HCT116 (cell line): ENCODE results near the gene CCDC192. TPM values are rescaled to one million over a fixed set of nuclear protein-coding genes. Genes with fewer than 3 reads are reported as not detected.
A peak's percentile ranks its signal among the peaks of the same experiment; 100 is the strongest.

ENCODE experiments used
- ATAC-seq: fragments of 200-7000 bp; cut with Tn5 transposase; 2 replicates; pipeline ENCODE4 v1.9.1; 2020; ENCODE audit warnings: mild to moderate bottlenecking, moderate library complexity
- BruUV-seq: library from RNA; stranded (reverse); fragments of 400-500 nt; replicated peaks from 2 replicates; lab custom pipeline; 2021; lab: Mats Ljungman, UMichigan
- CTCF ChIA-PET: fragments of 300-600 bp; sonication (Branson Sonifier 250); formaldehyde crosslinking; loops from one replicate; lab custom pipeline; 2021; ENCODE audit warnings: antibody characterized with exemption; lab: Charles Lee
- POLR2A ChIA-PET: fragments of 300-600, 350-600 bp; sonication (Branson Sonifier 250); formaldehyde crosslinking; loops from one replicate; lab custom pipeline; 2021; ENCODE audit warnings: antibody characterized with exemption; lab: Charles Lee
- RAD21 ChIA-PET, 2 experiments: fragments of 300-600 bp; sonication (Branson Sonifier 250); formaldehyde crosslinking; loops; one replicate each; lab custom pipeline; 2023; ENCODE audit warnings: low total read pairs in 2 of 2; ENCODE audit not compliant: uncharacterized antibody in 2 of 2, unreplicated experiment in 2 of 2, low non-redundant PET in 1 of 2; lab: Charles Lee
- DNase-seq: peaks from one replicate; pipeline ENCODE4 v3.0.0-alpha.2; 2010; ENCODE audit warnings: low read depth, low spot score
- H2AFZ ChIP-seq: fragments of 200-600 bp; shearing (Covaris generic), sonication (generic); 2 replicates; pipeline ENCODE4 v1.6.1; 2017; ENCODE audit warnings: low read depth, mixed run types, mixed read lengths, antibody characterized with exemption, low read length; ENCODE audit not compliant: poor library complexity, severe bottlenecking
- H3K27ac ChIP-seq: 2 replicates; pipeline ENCODE4 v1.5.1; 2012; ENCODE audit warnings: low read depth, low read length
- H3K27me3 ChIP-seq: fragments of 200-600 bp; sonication (generic); 2 replicates; pipeline ENCODE4 v1.6.1; 2016; ENCODE audit warnings: mixed run types, low read length, mixed read lengths; ENCODE audit not compliant: insufficient read depth
- H3K36me3 ChIP-seq, 2 experiments: fragments of 200-500 bp in 1 of 2; fragments of 200-600 bp in 1 of 2; sonication (Bioruptor generic) in 1 of 2; sonication (generic) in 1 of 2; 2 replicates each; pipeline versions ENCODE4 v1.5.1 to v1.6.1; 2014 to 2016; ENCODE audit warnings: low read length in 2 of 2, inconsistent platforms in 1 of 2, mixed read lengths in 1 of 2, mixed run types in 1 of 2; ENCODE audit not compliant: insufficient read depth in 2 of 2, control insufficient read depth in 1 of 2
- H3K4me1 ChIP-seq, 2 experiments: fragments of 200-600 bp in 1 of 2; sonication (generic) in 1 of 2; 2 replicates each; pipeline versions ENCODE4 v1.5.1 to v1.6.1; 2012 to 2017; ENCODE audit warnings: low read length in 2 of 2, inconsistent platforms in 1 of 2, mild to moderate bottlenecking in 1 of 2, mixed read lengths in 1 of 2, mixed run types in 1 of 2, moderate library complexity in 1 of 2; ENCODE audit not compliant: insufficient read depth in 2 of 2, control insufficient read depth in 1 of 2
- H3K4me2 ChIP-seq: fragments of 200-600 bp; sonication (generic); 2 replicates; pipeline ENCODE4 v1.6.1; 2017; ENCODE audit warnings: mixed run types, low read length, mixed read lengths
- H3K4me3 ChIP-seq, 2 experiments: fragments of 200-600 bp in 1 of 2; sonication (generic) in 1 of 2; replicated peaks in 1 of 2; 2 replicates each; pipeline ENCODE4 v1.5.1; 2011 to 2016; ENCODE audit warnings: low read length in 2 of 2, control low read depth in 1 of 2, low read depth in 1 of 2, mild to moderate bottlenecking in 1 of 2, mixed read lengths in 1 of 2, mixed run types in 1 of 2
- H3K79me2 ChIP-seq: fragments of 200-600 bp; sonication (generic); 2 replicates; pipeline ENCODE4 v1.6.1; 2017; ENCODE audit warnings: mild to moderate bottlenecking, mixed run types, low read length, moderate library complexity, mixed read lengths; ENCODE audit not compliant: insufficient read depth
- H3K9ac ChIP-seq: fragments of 200-600 bp; sonication (generic); 2 replicates; pipeline ENCODE4 v1.6.1; 2016; ENCODE audit warnings: low read length, mixed read lengths
- H3K9me2 ChIP-seq: fragments of 200-600 bp; sonication (generic), shearing (Covaris generic); 2 replicates; pipeline ENCODE4 v1.6.1; 2017; ENCODE audit warnings: mixed run types, mild to moderate bottlenecking, moderate library complexity; ENCODE audit not compliant: insufficient read depth
- H3K9me3 ChIP-seq, 2 experiments: fragments of 200-500 bp in 1 of 2; fragments of 200-600 bp in 1 of 2; sonication (Bioruptor generic) in 1 of 2; sonication (generic) in 1 of 2; 2 replicates each; pipeline ENCODE4 v1.6.1; 2014 to 2017; ENCODE audit warnings: low read length in 2 of 2, mixed read lengths in 2 of 2, inconsistent platforms in 1 of 2, low read depth in 1 of 2, mild to moderate bottlenecking in 1 of 2, mixed run types in 1 of 2, moderate library complexity in 1 of 2; ENCODE audit not compliant: control insufficient read depth in 1 of 2, insufficient read depth in 1 of 2
- H4K20me1 ChIP-seq: fragments of 200-600 bp; sonication (generic), shearing (Covaris generic); 2 replicates; pipeline ENCODE4 v1.6.1; 2017; ENCODE audit warnings: mixed run types, mild to moderate bottlenecking, moderate library complexity; ENCODE audit not compliant: insufficient read depth
- CEBPB ChIP-seq: IDR thresholded peaks from 2 replicates; pipeline ENCODE4 v1.6.1; 2012; ENCODE audit warnings: low read depth
- FOSL1 ChIP-seq: IDR thresholded peaks from 2 replicates; pipeline ENCODE4 v1.6.1; 2012; ENCODE audit warnings: low read depth
- TCF7L2 ChIP-seq: IDR thresholded peaks from 2 replicates; pipeline ENCODE4 v1.7.0; 2011; ENCODE audit warnings: borderline replicate concordance, inconsistent platforms; ENCODE audit not compliant: insufficient read depth, insufficient read length; ENCODE audit errors: extremely low read depth
- intact Hi-C: fragments of 100-400 bp; cut with micrococcal nuclease; formaldehyde crosslinking; loops from 2 replicates; pipeline ENCODE4 v1.10.0; 2022
- total RNA-seq: library from RNA; stranded (reverse); gene quantifications from one replicate; pipeline ENCODE4 v1.2.1, GENCODE V29; 2021; ENCODE audit not compliant: unreplicated experiment
- TF ChIP-seq, protein P1 (sequence below): IDR thresholded peaks from 2 replicates; pipeline ENCODE4 v1.6.1; 2012
- TF ChIP-seq, protein P2 (sequence below), 3 experiments: fragments of 200-600 bp in 1 of 3; sonication (generic) in 1 of 3; IDR thresholded peaks in 2 of 3; conservative IDR thresholded peaks in 1 of 3; 2 replicates each; pipeline ENCODE4 v1.5.1; 2012 to 2017; ENCODE audit warnings: low read depth in 2 of 3, low read length in 2 of 3, antibody characterized with exemption in 1 of 3, borderline replicate concordance in 1 of 3, control low read depth in 1 of 3, mild to moderate bottlenecking in 1 of 3, mixed read lengths in 1 of 3, mixed run types in 1 of 3, moderate library complexity in 1 of 3; ENCODE audit not compliant: insufficient read depth in 1 of 3

The CCDC192 gene
- total RNA-seq, 1 experiment from 2014 or later, result not detected

DNA sequence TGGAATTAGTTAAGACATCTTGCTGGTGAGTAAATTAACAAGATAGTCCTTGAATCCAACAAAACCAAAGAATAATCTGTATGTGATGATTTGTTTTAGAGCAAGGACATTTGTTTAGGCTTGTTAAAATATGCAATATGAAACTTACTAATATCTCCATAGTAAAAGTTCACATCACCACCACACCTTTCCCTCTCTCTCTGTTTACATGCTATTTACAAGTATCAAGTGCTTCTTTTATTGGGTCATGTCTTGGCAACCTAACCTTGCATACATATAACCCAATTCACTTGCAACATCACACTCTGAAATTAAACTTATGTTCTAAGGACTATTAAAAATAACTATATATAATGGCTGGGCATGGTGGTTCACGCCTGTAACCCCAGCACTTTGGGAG, 161.3 kb downstream of the CCDC192 start:
- Histone ChIP-seq H2AFZ (no peak overlapping the region), H3K9me2 (no peaks in the 10 kb centered on the region), H4K20me1 (no peaks in the 10 kb centered on the region), H3K36me3 (no peaks in the 10 kb centered on the region), H3K4me1 (no peaks in the 10 kb centered on the region), H3K9me3 (no peaks in the 10 kb centered on the region), H3K4me3 (no peak overlapping the region), H3K27me3 (no peaks in the 10 kb centered on the region), H3K4me2 (no peak overlapping the region), H3K27ac (no peak overlapping the region)
- POLR2A ChIA-PET, result no interaction called here
- no peak for DNase-seq
- CTCF ChIA-PET, result no interaction called here
- RAD21 ChIA-PET, result no interaction called here
- intact Hi-C loops, result no loop called here
- no peak for ATAC-seq
- BruUV-seq, result no TSS peak
- TF ChIP-seq TCF7L2 (no peak), CEBPB (no peak)
- TF ChIP-seq, protein P1, sequence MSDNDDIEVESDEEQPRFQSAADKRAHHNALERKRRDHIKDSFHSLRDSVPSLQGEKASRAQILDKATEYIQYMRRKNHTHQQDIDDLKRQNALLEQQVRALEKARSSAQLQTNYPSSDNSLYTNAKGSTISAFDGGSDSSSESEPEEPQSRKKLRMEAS, result no peak
- TF ChIP-seq, all 23 proteins: peak for 0
- no peaks in the 10 kb centered on the region for H3K79me2 ChIP-seq
- H3K9ac ChIP-seq, result no peak overlapping the region

DNA sequence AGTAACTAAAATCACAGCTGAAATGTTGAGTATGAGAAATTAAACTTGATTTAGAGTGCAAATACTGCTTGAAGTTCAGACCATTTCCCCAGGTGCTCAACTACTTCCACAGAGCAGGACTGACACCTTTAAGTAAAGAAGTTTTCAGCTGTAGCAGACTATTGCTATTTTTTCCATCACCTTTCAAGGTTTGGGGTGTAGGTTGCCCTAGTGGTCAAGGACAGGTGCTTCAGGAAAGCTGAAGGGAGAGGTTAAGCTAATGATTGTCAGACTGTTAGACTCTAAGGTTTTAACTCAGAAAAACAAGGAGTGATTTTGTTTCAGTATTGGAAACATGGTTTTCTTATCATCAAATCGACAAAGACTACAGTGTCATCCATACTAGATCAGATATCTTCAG, 162.1 kb downstream of the CCDC192 start:
- Histone ChIP-seq H3K4me1 (no peaks in the 10 kb centered on the region), H4K20me1 (no peaks in the 10 kb centered on the region), H3K27me3 (no peaks in the 10 kb centered on the region), H3K9me2 (no peaks in the 10 kb centered on the region), H3K4me3 (no peak overlapping the region), H2AFZ (no peak overlapping the region), H3K4me2 (no peak overlapping the region), H3K36me3 (no peaks in the 10 kb centered on the region), H3K79me2 (no peaks in the 10 kb centered on the region), H3K9ac (no peak overlapping the region), H3K27ac (no peak overlapping the region), H3K9me3 (no peaks in the 10 kb centered on the region)
- BruUV-seq, result no TSS peak
- ATAC-seq (peak; percentile 68), DNase-seq (no peak)
- ChIA-PET RAD21 (no interaction called here), CTCF (interaction anchor here (0.9 to 1.8 kb wide), 3 partner anchors 10 to 301 kb away, joined by 3 to 6 read pairs (median 4); no protein-coding TSS in a partner anchor), POLR2A (no interaction called here)
- intact Hi-C loops, result no loop called here
- TF ChIP-seq, protein P2, sequence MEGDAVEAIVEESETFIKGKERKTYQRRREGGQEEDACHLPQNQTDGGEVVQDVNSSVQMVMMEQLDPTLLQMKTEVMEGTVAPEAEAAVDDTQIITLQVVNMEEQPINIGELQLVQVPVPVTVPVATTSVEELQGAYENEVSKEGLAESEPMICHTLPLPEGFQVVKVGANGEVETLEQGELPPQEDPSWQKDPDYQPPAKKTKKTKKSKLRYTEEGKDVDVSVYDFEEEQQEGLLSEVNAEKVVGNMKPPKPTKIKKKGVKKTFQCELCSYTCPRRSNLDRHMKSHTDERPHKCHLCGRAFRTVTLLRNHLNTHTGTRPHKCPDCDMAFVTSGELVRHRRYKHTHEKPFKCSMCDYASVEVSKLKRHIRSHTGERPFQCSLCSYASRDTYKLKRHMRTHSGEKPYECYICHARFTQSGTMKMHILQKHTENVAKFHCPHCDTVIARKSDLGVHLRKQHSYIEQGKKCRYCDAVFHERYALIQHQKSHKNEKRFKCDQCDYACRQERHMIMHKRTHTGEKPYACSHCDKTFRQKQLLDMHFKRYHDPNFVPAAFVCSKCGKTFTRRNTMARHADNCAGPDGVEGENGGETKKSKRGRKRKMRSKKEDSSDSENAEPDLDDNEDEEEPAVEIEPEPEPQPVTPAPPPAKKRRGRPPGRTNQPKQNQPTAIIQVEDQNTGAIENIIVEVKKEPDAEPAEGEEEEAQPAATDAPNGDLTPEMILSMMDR (IDR thresholded peaks at IDR 0.05 in 2 of 3, conservative IDR thresholded peaks at IDR 0.05 in 1 of 3; ENCODE audit: borderline replicate concordance in 1 of 3, insufficient read depth in 1 of 3, low read depth in 2 of 3, low read length in 2 of 3), result peak in 2 of 3 experiments; percentile 44 to 50; a peak in 4 of 6 replicates
- no peak for TF ChIP-seq FOSL1
